Type B pancreatic cell (in vitro differentiated cells): ENCODE data around the gene ZWINT. TPM values are rescaled to one million over a fixed set of nuclear protein-coding genes. Genes with fewer than 3 reads are reported as not detected.

Experiments
- DNase-seq: peaks from one replicate; pipeline ENCODE4 v3.0.0; 2021; ENCODE audit warnings: mixed read lengths; ENCODE audit not compliant: unreplicated experiment; ENCODE audit errors: extremely low spot score
- H3K27ac Mint-ChIP-seq: 2 replicates; pipeline ENCODE4 v1.8.0; 2021; ENCODE audit warnings: mild to moderate bottlenecking, mixed read lengths
- H3K27me3 Mint-ChIP-seq: 2 replicates; pipeline ENCODE4 v1.8.0; 2021; ENCODE audit warnings: mixed read lengths
- H3K36me3 Mint-ChIP-seq: 2 replicates; pipeline ENCODE4 v1.8.0; 2021; ENCODE audit warnings: mixed read lengths
- H3K4me1 Mint-ChIP-seq: one replicate; pipeline ENCODE4 v1.8.0; 2021; ENCODE audit warnings: mixed read lengths; ENCODE audit not compliant: unreplicated experiment
- H3K4me3 Mint-ChIP-seq: 2 replicates; pipeline ENCODE4 v1.8.0; 2021; ENCODE audit warnings: mild to moderate bottlenecking, mixed read lengths
- H3K9me3 Mint-ChIP-seq: 2 replicates; pipeline ENCODE4 v1.8.0; 2021; ENCODE audit warnings: mixed read lengths
- long read RNA-seq: library from polyadenylated mRNA; unstranded; transcript quantifications from one replicate; pipeline ENCODE4 v2.0.0, GENCODE V29; 2020
- total RNA-seq: library from RNA; stranded (reverse); gene quantifications from 2 replicates; pipeline ENCODE4 v1.2.1, GENCODE V29; 2021; ENCODE audit warnings: low replicate concordance
- TF ChIP-seq, protein P1 (sequence below): fragments of 200-600 bp; sonication (generic); conservative IDR thresholded peaks from 2 replicates; pipeline ENCODE4 v1.5.0; 2021; ENCODE audit warnings: antibody characterized with exemption, mild to moderate bottlenecking

Gene ZWINT, protein sequence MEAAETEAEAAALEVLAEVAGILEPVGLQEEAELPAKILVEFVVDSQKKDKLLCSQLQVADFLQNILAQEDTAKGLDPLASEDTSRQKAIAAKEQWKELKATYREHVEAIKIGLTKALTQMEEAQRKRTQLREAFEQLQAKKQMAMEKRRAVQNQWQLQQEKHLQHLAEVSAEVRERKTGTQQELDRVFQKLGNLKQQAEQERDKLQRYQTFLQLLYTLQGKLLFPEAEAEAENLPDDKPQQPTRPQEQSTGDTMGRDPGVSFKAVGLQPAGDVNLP
- total RNA-seq, result 28.6 and 59.6 TPM in 2 replicates
- long read RNA-seq, transcript ZWINT-204 (8 exons, 1,851 nt), result minor isoform, 29 of 250 reads
- long read RNA-seq, transcript ZWINT-203 (9 exons, 1,872 nt), result major isoform, 170 of 250 reads
- long read RNA-seq, transcript ZWINT-209 (7 exons, 1,961 nt), result minor isoform, 8 of 250 reads
- long read RNA-seq, partial matches to known transcripts, result 10 of 250 reads
- long read RNA-seq, other reads (novel, unspliced or antisense), result 29 of 250 reads

DNA sequence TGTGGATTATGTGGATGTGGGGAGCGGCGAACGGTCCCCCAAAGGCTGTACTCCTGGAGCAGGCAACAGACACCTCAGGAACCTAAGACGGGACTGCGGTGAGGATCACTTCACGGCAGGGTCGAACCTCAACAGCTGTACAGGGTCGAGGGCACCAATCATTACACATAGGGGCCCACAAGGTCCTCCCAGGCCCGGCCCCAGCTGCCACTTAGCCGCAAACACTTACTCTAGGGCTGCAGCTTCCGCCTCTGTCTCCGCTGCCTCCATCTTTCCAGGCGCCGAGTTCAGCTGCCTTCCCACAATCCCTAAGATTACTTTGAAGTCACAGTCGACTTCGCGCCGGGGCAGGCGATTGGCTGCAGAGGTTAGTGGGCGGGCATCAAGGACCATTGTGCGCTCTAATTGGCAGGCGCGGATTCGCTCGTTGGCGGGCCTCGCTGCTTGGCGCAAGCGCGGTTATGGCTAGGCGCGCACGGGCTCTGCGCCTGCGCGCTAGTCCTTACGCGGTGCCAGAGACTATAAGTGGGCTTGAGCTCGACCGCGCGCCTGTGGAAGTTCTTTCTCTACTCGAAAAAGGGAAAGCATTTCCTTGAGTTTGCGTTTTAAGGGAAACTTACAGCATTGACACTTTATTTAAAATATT is at the start of gene ZWINT:
Gene ZWINT (minus strand): TSS at position 293 of the 646 bp plus-strand sequence. CDS start 23 bp downstream, at position 270.
- Mint-ChIP-seq H3K4me3 (peak within 1 kb of the TSS; percentile 95), H3K9me3 (no peaks in the 10 kb centered on the region), H3K27ac (peak within 1 kb of the TSS; percentile 88), H3K4me1 (peaks cover 5% of the 10 kb centered on the region), H3K36me3 (peaks cover 16% of the 10 kb centered on the region), H3K27me3 (no peaks in the 10 kb centered on the region)
- peak; percentile 95 for DNase-seq
- TF ChIP-seq, protein P1, sequence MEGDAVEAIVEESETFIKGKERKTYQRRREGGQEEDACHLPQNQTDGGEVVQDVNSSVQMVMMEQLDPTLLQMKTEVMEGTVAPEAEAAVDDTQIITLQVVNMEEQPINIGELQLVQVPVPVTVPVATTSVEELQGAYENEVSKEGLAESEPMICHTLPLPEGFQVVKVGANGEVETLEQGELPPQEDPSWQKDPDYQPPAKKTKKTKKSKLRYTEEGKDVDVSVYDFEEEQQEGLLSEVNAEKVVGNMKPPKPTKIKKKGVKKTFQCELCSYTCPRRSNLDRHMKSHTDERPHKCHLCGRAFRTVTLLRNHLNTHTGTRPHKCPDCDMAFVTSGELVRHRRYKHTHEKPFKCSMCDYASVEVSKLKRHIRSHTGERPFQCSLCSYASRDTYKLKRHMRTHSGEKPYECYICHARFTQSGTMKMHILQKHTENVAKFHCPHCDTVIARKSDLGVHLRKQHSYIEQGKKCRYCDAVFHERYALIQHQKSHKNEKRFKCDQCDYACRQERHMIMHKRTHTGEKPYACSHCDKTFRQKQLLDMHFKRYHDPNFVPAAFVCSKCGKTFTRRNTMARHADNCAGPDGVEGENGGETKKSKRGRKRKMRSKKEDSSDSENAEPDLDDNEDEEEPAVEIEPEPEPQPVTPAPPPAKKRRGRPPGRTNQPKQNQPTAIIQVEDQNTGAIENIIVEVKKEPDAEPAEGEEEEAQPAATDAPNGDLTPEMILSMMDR, result no peak

DNA sequence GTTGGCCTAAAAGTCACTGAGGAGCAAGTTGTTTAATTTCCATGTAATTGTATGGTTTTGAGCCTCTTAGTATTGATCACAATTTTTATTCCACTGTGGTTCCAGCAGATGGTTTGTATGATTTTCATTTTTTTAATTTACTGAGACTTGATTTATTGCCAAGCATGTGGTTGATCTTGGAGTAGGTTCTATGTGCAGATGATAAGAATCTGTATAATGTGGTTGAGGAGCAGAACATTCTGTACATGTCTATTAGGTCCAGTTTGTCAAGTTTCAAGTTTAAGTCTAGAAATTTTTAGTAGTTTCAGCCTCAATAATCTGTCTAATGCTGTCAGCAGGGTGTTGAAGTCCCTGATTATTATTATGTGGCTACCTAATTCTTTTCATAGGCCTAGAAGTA is 22.7 kb upstream of the ZWINT start:
- TF ChIP-seq, protein P1, result no peak
- no peak overlapping the region for H3K4me3 Mint-ChIP-seq
- no peaks in the 10 kb centered on the region for H3K9me3 Mint-ChIP-seq
- H3K4me1 Mint-ChIP-seq, result no peaks in the 10 kb centered on the region
- no peaks in the 10 kb centered on the region for H3K36me3 Mint-ChIP-seq
- H3K27ac Mint-ChIP-seq, result no peak overlapping the region
- DNase-seq, result no peak
- no peaks in the 10 kb centered on the region for H3K27me3 Mint-ChIP-seq

DNA sequence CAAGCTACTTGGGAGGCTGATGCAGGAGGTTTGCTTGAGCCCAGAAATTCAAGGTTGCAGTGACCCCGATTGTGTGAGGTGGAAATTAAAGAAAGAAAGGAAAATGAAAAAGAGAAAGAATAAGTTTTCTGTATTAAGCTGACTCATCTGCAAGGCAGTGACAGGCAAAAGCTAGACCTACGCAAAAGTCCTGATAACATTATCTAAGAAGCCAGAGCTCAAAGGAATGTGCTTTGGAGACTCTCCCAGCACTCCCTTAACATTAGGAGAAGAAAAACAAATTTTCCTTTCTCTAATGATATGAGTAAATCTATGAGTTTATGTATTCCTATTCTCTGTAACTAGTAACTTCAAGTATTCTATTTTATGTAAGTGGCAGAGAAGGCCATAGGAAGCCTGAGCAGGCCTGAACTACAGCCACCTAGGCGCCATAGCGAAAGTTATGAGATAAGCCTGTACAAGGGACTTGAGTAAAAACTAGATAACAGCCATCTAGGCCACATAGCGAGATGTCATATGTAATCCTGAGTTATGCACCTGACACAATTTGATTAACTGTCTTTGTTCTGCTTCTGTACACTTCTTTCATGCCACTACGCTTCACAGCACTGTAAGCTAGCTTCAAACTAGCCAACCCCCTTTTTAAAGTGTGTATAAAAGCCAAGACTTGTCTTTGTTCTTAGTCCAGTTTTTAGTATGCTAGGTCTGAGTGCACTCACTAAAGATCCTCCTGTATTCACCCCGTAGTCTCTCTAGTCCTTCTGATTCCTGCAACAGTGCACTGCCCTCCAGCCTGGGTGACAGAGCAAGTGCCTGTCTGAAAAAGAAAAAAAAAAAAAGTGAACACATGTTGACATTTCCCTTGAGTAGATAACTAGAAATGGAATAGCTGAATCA is 9.4 kb upstream of the ZWINT start:
- Mint-ChIP-seq H3K27me3 (no peaks in the 10 kb centered on the region), H3K4me1 (no peaks in the 10 kb centered on the region), H3K36me3 (peaks cover 8% of the 10 kb centered on the region), H3K4me3 (no peak overlapping the region), H3K9me3 (no peaks in the 10 kb centered on the region), H3K27ac (no peak overlapping the region)
- TF ChIP-seq, protein P1, result no peak
- no peak for DNase-seq

DNA sequence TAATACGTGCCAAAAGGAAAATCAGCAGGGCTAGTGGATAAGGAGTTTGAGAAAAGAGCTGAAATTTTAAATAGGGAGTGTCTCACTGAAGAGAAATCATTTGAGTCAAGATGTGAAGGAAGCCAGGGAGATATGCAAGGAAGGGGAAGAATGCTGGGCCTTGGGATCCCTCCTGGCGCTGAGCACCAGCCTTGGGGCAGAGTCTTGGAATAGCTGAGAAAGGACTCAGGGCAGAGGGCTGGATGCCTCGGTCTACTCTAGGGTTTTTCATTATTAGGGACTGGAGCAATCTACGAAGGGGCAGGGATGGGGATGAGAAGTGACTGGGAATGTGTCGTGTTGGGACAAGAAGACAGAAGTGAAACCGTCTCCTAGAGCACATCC is 484 bp downstream of the ZWINT start:
- TF ChIP-seq, protein P1, result no peak
- H3K9me3 Mint-ChIP-seq, result no peaks in the 10 kb centered on the region
- peaks cover 5% of the 10 kb centered on the region for H3K4me1 Mint-ChIP-seq
- H3K27me3 Mint-ChIP-seq, result no peaks in the 10 kb centered on the region
- no peak for DNase-seq
- peaks cover 16% of the 10 kb centered on the region for H3K36me3 Mint-ChIP-seq
- H3K27ac Mint-ChIP-seq, result peak overlapping the region; percentile 88
- peak overlapping the region; percentile 95 for H3K4me3 Mint-ChIP-seq

DNA sequence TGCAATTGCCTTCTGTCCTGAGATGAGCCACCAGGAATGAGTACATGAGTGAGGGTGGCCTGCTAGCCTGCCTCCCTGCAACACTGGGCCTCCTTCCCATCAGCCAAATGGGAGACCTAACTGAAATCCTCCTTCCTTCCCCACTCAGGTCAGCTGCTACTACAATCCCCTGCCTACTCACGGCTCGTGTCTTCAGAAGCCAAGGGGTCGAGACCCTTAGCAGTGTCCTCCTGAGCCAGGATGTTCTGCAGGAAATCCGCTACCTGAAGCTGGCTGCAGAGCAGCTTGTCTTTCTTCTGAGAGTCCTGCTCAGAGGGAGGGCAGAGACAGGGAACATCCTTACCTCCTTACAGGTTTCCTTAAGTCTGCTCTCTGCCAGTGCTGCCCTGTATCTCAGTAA is 1.2 kb downstream of the ZWINT start:
- Mint-ChIP-seq H3K9me3 (no peaks in the 10 kb centered on the region), H3K27me3 (no peaks in the 10 kb centered on the region), H3K4me1 (peaks cover 5% of the 10 kb centered on the region), H3K4me3 (peak overlapping the region; percentile 95), H3K27ac (no peak overlapping the region), H3K36me3 (peaks cover 16% of the 10 kb centered on the region)
- DNase-seq, result no peak
- TF ChIP-seq, protein P1, result no peak
